SK-N-SH (cell line): ENCODE data around the gene AKAP10. TPM values are rescaled to one million over a fixed set of nuclear protein-coding genes. Genes with fewer than 3 reads are reported as not detected.

Experiments used
- CTCF ChIA-PET: fragments of 300-600, 350-600 bp; formaldehyde crosslinking; extraction: SDS; loops from one replicate; lab custom pipeline; 2021; lab: Yijun Ruan, JAX
- POLR2A ChIA-PET: fragments of 350-600 bp; sonication (Branson Sonifier 250); formaldehyde crosslinking; extraction: SDS; loops from one replicate; lab custom pipeline; 2020; ENCODE audit warnings: antibody characterized with exemption, inconsistent platforms; lab: Yijun Ruan, JAX
- DNase-seq: peaks from one replicate; pipeline ENCODE4 v3.0.0; 2012
- H2AFZ ChIP-seq: fragments of 200-600 bp; sonication (generic); 2 replicates; pipeline ENCODE4 v1.8.1; 2016; ENCODE audit warnings: antibody characterized with exemption, mild to moderate bottlenecking, low read depth
- H3F3A ChIP-seq: fragments of 200-600 bp; sonication (generic); replicated peaks from 2 replicates; pipeline ENCODE3; 2016; ENCODE audit warnings: antibody characterized with exemption, mild to moderate bottlenecking; ENCODE audit not compliant: insufficient read depth
- H3K27ac ChIP-seq, 2 experiments: fragments of 200-500 bp in 1 of 2; fragments of 200-600 bp in 1 of 2; sonication (Bioruptor generic) in 1 of 2; sonication (generic), shearing (Covaris generic) in 1 of 2; 2 replicates each; pipeline versions ENCODE4 v1.5.1 to v1.6.1; 2014 to 2016; ENCODE audit warnings: low read depth in 2 of 2, inconsistent platforms in 1 of 2, low read length in 1 of 2, mild to moderate bottlenecking in 1 of 2, mixed read lengths in 1 of 2
- H3K27me3 ChIP-seq: fragments of 200-600 bp; sonication (generic), shearing (Covaris generic); 2 replicates; pipeline ENCODE4 v1.6.1; 2016; ENCODE audit warnings: mixed run types; ENCODE audit not compliant: insufficient read depth
- H3K36me3 ChIP-seq, 2 experiments: fragments of 200-500 bp in 1 of 2; fragments of 200-600 bp in 1 of 2; sonication (Bioruptor generic) in 1 of 2; sonication (generic) in 1 of 2; replicated peaks in 1 of 2; 2 replicates each; pipeline versions ENCODE3 to v1.5.1; 2014 to 2016; ENCODE audit warnings: low read length in 1 of 2, mild to moderate bottlenecking in 1 of 2; ENCODE audit not compliant: insufficient read depth in 2 of 2, control insufficient read depth in 1 of 2
- H3K4me1 ChIP-seq, 2 experiments: fragments of 200-500 bp in 1 of 2; fragments of 200-600 bp in 1 of 2; sonication (Bioruptor generic) in 1 of 2; sonication (generic), shearing (Covaris generic) in 1 of 2; 2 replicates each; pipeline versions ENCODE4 v1.5.1 to v1.6.1; 2014 to 2016; ENCODE audit warnings: low read depth in 1 of 2, low read length in 1 of 2, mixed run types in 1 of 2; ENCODE audit not compliant: insufficient read depth in 2 of 2, control insufficient read depth in 1 of 2
- H3K4me2 ChIP-seq: fragments of 200-600 bp; sonication (generic), shearing (Covaris generic); 2 replicates; pipeline ENCODE4 v1.6.1; 2017; ENCODE audit warnings: mixed run types
- H3K4me3 ChIP-seq, 2 experiments: fragments of 200-500 bp in 1 of 2; fragments of 200-600 bp in 1 of 2; sonication (Bioruptor generic) in 1 of 2; sonication (generic), shearing (Covaris generic) in 1 of 2; 2 replicates each; pipeline versions ENCODE4 v1.5.1 to v1.8.1; 2014 to 2016; ENCODE audit warnings: low read depth in 2 of 2, inconsistent platforms in 1 of 2, low read length in 1 of 2, mild to moderate bottlenecking in 1 of 2, mixed read lengths in 1 of 2, moderate library complexity in 1 of 2
- H3K79me2 ChIP-seq: fragments of 200-600 bp; sonication (generic); 2 replicates; pipeline ENCODE4 v1.8.1; 2017; ENCODE audit warnings: mild to moderate bottlenecking; ENCODE audit not compliant: insufficient read depth
- H3K9ac ChIP-seq: fragments of 200-600 bp; sonication (generic); 2 replicates; pipeline ENCODE4 v1.6.1; 2017; ENCODE audit warnings: mixed run types
- H3K9me2 ChIP-seq: fragments of 200-600 bp; sonication (generic); 2 replicates; pipeline ENCODE4 v1.6.1; 2017; ENCODE audit warnings: mixed run types
- H3K9me3 ChIP-seq: fragments of 200-600 bp; sonication (generic); 2 replicates; pipeline ENCODE4 v1.6.1; 2017; ENCODE audit warnings: mixed run types, mild to moderate bottlenecking, moderate library complexity
- H4K20me1 ChIP-seq: fragments of 200-600 bp; sonication (generic); 2 replicates; pipeline ENCODE4 v1.6.1; 2017; ENCODE audit warnings: mild to moderate bottlenecking, mixed run types; ENCODE audit not compliant: insufficient read depth
- CHD2 ChIP-seq: fragments of 150-350 bp; IDR thresholded peaks from 2 replicates; pipeline ENCODE4 v1.6.1; 2018; ENCODE audit warnings: low read length; ENCODE audit not compliant: partially characterized antibody
- EP300 ChIP-seq, 2 experiments: IDR thresholded peaks; 2 replicates each; pipeline versions ENCODE4 v1.4.0 to v1.6.1; 2012; ENCODE audit warnings: borderline replicate concordance in 1 of 2, low read depth in 1 of 2, low read length in 1 of 2
- FOSL2 ChIP-seq: IDR thresholded peaks from 2 replicates; pipeline ENCODE4 v1.4.0; 2012; ENCODE audit warnings: low read depth, mild to moderate bottlenecking, moderate library complexity, borderline replicate concordance
- FOXJ3 ChIP-seq: sonication (generic); formaldehyde crosslinking; IDR thresholded peaks from 2 replicates; pipeline ENCODE4 v1.5.1; 2020; ENCODE audit warnings: mild to moderate bottlenecking, missing genetic modification reagents
- GABPA ChIP-seq: IDR thresholded peaks from 2 replicates; pipeline ENCODE4 v1.4.0; 2012; ENCODE audit warnings: low read depth, mild to moderate bottlenecking
- GATA2 ChIP-seq: sonication (generic); formaldehyde crosslinking; IDR thresholded peaks from 2 replicates; pipeline ENCODE4 v1.5.0; 2020; ENCODE audit warnings: mild to moderate bottlenecking, missing genetic modification reagents
- JUND ChIP-seq: IDR thresholded peaks from 2 replicates; pipeline ENCODE4 v1.4.0; 2012
- MEF2A ChIP-seq: IDR thresholded peaks from 2 replicates; pipeline ENCODE4 v1.4.0; 2012; ENCODE audit warnings: low read depth, borderline replicate concordance
- MXI1 ChIP-seq: IDR thresholded peaks from 2 replicates; pipeline ENCODE4 v1.6.1; 2012; ENCODE audit warnings: mild to moderate bottlenecking, low read depth, low read length, improper control_type of control experiment
- NRF1 ChIP-seq: IDR thresholded peaks from 2 replicates; pipeline ENCODE4 v1.6.1; 2012; ENCODE audit warnings: low read depth, mild to moderate bottlenecking, low read length
- POLR2AphosphoS5 ChIP-seq: IDR thresholded peaks from 2 replicates; pipeline ENCODE4 v1.6.1; 2012; ENCODE audit warnings: low read depth, low read length
- RAD21 ChIP-seq: IDR thresholded peaks from 2 replicates; pipeline ENCODE4 v1.6.1; 2012; ENCODE audit warnings: mild to moderate bottlenecking, low read length
- RCOR1 ChIP-seq: fragments of 150-350 bp; IDR thresholded peaks from 2 replicates; pipeline ENCODE4 v1.6.1; 2017; ENCODE audit warnings: antibody characterized with exemption, low read length
- RFX5 ChIP-seq: IDR thresholded peaks from 2 replicates; pipeline ENCODE4 v1.6.1; 2012; ENCODE audit warnings: mild to moderate bottlenecking, improper control_type of control experiment, low read length
- RXRA ChIP-seq: IDR thresholded peaks from 2 replicates; pipeline ENCODE4 v1.4.0; 2012; ENCODE audit warnings: low read depth, mild to moderate bottlenecking, borderline replicate concordance
- SMC3 ChIP-seq: IDR thresholded peaks from 2 replicates; pipeline ENCODE4 v1.6.1; 2012; ENCODE audit warnings: low read depth, low read length, improper control_type of control experiment
- TCF12 ChIP-seq: IDR thresholded peaks from 2 replicates; pipeline ENCODE4 v1.4.0; 2012
- TEAD4 ChIP-seq: IDR thresholded peaks from 2 replicates; pipeline ENCODE4 v1.4.0; 2012; ENCODE audit warnings: mild to moderate bottlenecking, borderline replicate concordance; ENCODE audit not compliant: insufficient read depth
- WGBS: methylation state at CpG from one replicate; pipeline ENCODE4 v1.1.6; 2017; ENCODE audit warnings: low lambda C conversion rate; 5-methylcytosine and 5-hydroxymethylcytosine counted together
- polyA plus RNA-seq, 3 experiments: library from polyadenylated mRNA; depleted of rRNA; stranded (reverse); fragments of >200 nt; gene quantifications; 2 replicates each; pipeline ENCODE4 v1.2.3, GENCODE V29; 2012
- TF ChIP-seq, protein P1 (sequence below): IDR thresholded peaks from 2 replicates; pipeline ENCODE4 v1.6.1; 2012; ENCODE audit warnings: mild to moderate bottlenecking, low read depth, low read length, moderate library complexity
- TF ChIP-seq, protein P2 (sequence below): fragments of 150-350 bp; IDR thresholded peaks from 2 replicates; pipeline ENCODE4 v1.6.1; 2016; ENCODE audit warnings: mild to moderate bottlenecking, low read depth, low read length
- TF ChIP-seq, protein P3 (sequence below): IDR thresholded peaks from 2 replicates; pipeline ENCODE4 v1.4.0; 2012; ENCODE audit warnings: low read depth

Gene AKAP10
- polyA plus RNA-seq, 1 of the 3 experiments (the other 2 are of a cell fraction): 12.7 TPM

DNA sequence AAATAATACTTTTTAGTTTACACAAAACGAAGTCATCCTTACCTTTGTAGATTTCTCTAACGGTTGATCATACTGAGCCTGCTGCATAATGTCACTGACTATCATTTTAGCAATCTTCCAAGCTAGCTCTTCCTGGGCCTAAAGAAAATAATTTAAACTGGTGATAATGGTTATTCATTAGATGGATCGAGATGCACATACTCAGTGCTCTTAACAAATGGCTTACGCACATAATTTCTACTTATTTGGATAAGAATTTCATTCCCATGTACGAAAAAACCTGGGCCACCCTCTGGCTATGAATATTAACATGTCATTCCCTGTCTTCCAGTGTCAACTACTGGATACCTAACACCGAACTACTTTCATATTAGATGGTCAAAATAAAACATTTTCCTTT lies 68.5 kb downstream of the AKAP10 start (continued):
- TF ChIP-seq, protein P1, sequence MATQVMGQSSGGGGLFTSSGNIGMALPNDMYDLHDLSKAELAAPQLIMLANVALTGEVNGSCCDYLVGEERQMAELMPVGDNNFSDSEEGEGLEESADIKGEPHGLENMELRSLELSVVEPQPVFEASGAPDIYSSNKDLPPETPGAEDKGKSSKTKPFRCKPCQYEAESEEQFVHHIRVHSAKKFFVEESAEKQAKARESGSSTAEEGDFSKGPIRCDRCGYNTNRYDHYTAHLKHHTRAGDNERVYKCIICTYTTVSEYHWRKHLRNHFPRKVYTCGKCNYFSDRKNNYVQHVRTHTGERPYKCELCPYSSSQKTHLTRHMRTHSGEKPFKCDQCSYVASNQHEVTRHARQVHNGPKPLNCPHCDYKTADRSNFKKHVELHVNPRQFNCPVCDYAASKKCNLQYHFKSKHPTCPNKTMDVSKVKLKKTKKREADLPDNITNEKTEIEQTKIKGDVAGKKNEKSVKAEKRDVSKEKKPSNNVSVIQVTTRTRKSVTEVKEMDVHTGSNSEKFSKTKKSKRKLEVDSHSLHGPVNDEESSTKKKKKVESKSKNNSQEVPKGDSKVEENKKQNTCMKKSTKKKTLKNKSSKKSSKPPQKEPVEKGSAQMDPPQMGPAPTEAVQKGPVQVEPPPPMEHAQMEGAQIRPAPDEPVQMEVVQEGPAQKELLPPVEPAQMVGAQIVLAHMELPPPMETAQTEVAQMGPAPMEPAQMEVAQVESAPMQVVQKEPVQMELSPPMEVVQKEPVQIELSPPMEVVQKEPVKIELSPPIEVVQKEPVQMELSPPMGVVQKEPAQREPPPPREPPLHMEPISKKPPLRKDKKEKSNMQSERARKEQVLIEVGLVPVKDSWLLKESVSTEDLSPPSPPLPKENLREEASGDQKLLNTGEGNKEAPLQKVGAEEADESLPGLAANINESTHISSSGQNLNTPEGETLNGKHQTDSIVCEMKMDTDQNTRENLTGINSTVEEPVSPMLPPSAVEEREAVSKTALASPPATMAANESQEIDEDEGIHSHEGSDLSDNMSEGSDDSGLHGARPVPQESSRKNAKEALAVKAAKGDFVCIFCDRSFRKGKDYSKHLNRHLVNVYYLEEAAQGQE: no peak
- TF ChIP-seq FOSL2: no peak
- TF ChIP-seq TEAD4: no peak
- no peak for TF ChIP-seq POLR2AphosphoS5

DNA sequence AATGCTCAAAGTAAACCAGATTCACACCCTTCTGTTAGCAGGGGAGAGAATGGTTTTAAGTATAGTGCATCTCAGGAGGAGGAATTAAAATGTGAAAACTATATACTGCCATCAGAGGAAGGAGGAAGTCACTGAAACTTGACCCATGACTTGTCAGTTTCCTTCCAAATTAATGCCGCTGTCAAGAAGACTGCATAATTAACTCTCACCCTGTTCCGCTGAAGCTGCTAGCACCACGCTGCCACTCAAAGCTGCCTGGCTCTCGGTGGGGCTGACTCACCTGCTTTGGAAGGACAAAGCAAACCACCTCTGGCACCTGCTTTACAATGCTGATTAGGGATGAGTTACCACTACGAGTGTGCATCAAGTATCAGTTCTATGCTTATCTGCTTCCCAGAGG lies 72.1 kb downstream of the AKAP10 start:
- no peak overlapping the region for H3K27ac ChIP-seq
- no peak overlapping the region for H3K9ac ChIP-seq
- H3K9me3 ChIP-seq: no peaks in the 10 kb centered on the region
- H3K79me2 ChIP-seq: no peaks in the 10 kb centered on the region
- H3F3A ChIP-seq: peaks cover 29% of the 10 kb centered on the region
- no peak for DNase-seq
- WGBS: 94% methylated on average over 5 of the region's 5 CpGs
- H3K27me3 ChIP-seq: no peaks in the 10 kb centered on the region
- TF ChIP-seq RCOR1 (no peak), EP300 (IDR thresholded peaks at IDR 0.05; ENCODE audit: borderline replicate concordance in 1 of 2, low read depth in 1 of 2, low read length in 1 of 2) (no peak), RFX5 (no peak), FOXJ3 (CRISPR knock-in tag) (no peak), GATA2 (CRISPR knock-in tag) (no peak), FOSL2 (no peak), RAD21 (no peak), MXI1 (no peak), NRF1 (no peak), JUND (no peak), GABPA (no peak), SMC3 (no peak), TCF12 (no peak), MEF2A (no peak), RXRA (no peak), CHD2 (no peak)
- TF ChIP-seq, protein P2, sequence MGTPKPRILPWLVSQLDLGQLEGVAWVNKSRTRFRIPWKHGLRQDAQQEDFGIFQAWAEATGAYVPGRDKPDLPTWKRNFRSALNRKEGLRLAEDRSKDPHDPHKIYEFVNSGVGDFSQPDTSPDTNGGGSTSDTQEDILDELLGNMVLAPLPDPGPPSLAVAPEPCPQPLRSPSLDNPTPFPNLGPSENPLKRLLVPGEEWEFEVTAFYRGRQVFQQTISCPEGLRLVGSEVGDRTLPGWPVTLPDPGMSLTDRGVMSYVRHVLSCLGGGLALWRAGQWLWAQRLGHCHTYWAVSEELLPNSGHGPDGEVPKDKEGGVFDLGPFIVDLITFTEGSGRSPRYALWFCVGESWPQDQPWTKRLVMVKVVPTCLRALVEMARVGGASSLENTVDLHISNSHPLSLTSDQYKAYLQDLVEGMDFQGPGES: no peak
- TF ChIP-seq, protein P1: no peak
- TF ChIP-seq, protein P3, sequence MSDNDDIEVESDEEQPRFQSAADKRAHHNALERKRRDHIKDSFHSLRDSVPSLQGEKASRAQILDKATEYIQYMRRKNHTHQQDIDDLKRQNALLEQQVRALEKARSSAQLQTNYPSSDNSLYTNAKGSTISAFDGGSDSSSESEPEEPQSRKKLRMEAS: no peak
- H3K4me3 ChIP-seq: no peak overlapping the region
- H3K9me2 ChIP-seq: no peaks in the 10 kb centered on the region
- H3K4me1 ChIP-seq: peaks cover 0 to 9% of the 10 kb centered on the region in 2 experiments; a peak in 1 of 4 replicates
- H2AFZ ChIP-seq: no peak overlapping the region
- peaks cover 57 to 78% of the 10 kb centered on the region in 2 experiments for H3K36me3 ChIP-seq
- H3K4me2 ChIP-seq: no peak overlapping the region
- CTCF ChIA-PET: no interaction called here
- peaks cover 7% of the 10 kb centered on the region; the same call in 1 of the 2 replicates for H4K20me1 ChIP-seq
- POLR2A ChIA-PET: no interaction called here
